B cell (primary cell): Measurements from ENCODE around the gene ETV6. TPM values are rescaled to one million over a fixed set of nuclear protein-coding genes. Genes with fewer than 3 reads are reported as not detected.

ENCODE experiments used
- ATAC-seq: fragments of 200-7000 bp; cut with Tn5 transposase; one replicate; pipeline ENCODE4 v1.10.0; 2021; ENCODE audit warnings: low read depth, mild to moderate bottlenecking, moderate number of reproducible peaks, moderate library complexity
- CTCF ChIA-PET: fragments of 350-600 bp; sonication (Branson Sonifier 250); formaldehyde crosslinking; loops from one replicate; lab custom pipeline; 2021; ENCODE audit warnings: antibody characterized with exemption, inconsistent platforms; lab: Charles Lee
- POLR2A ChIA-PET: fragments of 350-600 bp; sonication (Branson Sonifier 250); formaldehyde crosslinking; loops from one replicate; lab custom pipeline; 2021; ENCODE audit warnings: antibody characterized with exemption; lab: Charles Lee
- DNase-seq: peaks from one replicate; pipeline ENCODE4 v3.0.0; 2013
- H2AFZ ChIP-seq: 2 replicates; pipeline ENCODE4 v1.6.1; 2012; ENCODE audit warnings: mild to moderate bottlenecking, low read depth, low read length; ENCODE audit not compliant: insufficient read depth, poor library complexity, severe bottlenecking
- H3K27ac ChIP-seq, 2 donors: 1 replicate in 1 of 2; 2 replicates in 1 of 2; pipeline ENCODE4 v1.5.1; 2012 to 2013; ENCODE audit warnings: low read length in 2 of 2, mild to moderate bottlenecking in 2 of 2, moderate library complexity in 1 of 2
- H3K27me3 ChIP-seq, 4 experiments: fragments of 200-600 bp in 1 of 4; sonication (generic) in 1 of 4; replicated peaks in 1 of 4; 1 replicate in 2 of 4; 2 replicates in 2 of 4; pipeline versions ENCODE4 v1.6.1 to v1.7.0; 2013 to 2016; ENCODE audit warnings: low read length in 3 of 4, mild to moderate bottlenecking in 2 of 4, mixed read lengths in 1 of 4, moderate library complexity in 1 of 4; ENCODE audit not compliant: insufficient read depth in 4 of 4, control insufficient read depth in 3 of 4; ENCODE audit errors: control extremely low read depth in 1 of 4
- H3K36me3 ChIP-seq, 2 experiments: replicated peaks in 1 of 2; 1 replicate in 1 of 2; 2 replicates in 1 of 2; pipeline versions ENCODE4 v1.6.1 to v1.7.1; 2013; ENCODE audit warnings: low read length in 1 of 2; ENCODE audit not compliant: insufficient read depth in 2 of 2, control insufficient read depth in 1 of 2; ENCODE audit errors: control extremely low read depth in 1 of 2, extremely low read depth in 1 of 2
- H3K4me1 ChIP-seq, 2 donors: fragments of 200-600 bp in 1 of 2; sonication (generic) in 1 of 2; 1 replicate in 1 of 2; 2 replicates in 1 of 2; pipeline versions ENCODE4 v1.5.1 to v1.6.1; 2013 to 2017; ENCODE audit warnings: low read length in 2 of 2; ENCODE audit not compliant: control insufficient read depth in 2 of 2, insufficient read depth in 2 of 2
- H3K4me2 ChIP-seq: replicated peaks from 2 replicates; pipeline ENCODE3; 2012; ENCODE audit warnings: mild to moderate bottlenecking, low read depth, low read length; ENCODE audit not compliant: poor library complexity, severe bottlenecking
- H3K4me3 ChIP-seq, 5 experiments: fragments of 200-600 bp in 1 of 5; sonication (generic) in 1 of 5; 1 replicate in 3 of 5; 2 replicates in 2 of 5; pipeline versions ENCODE4 v1.5.1 to v1.7.0; 2011 to 2016; ENCODE audit warnings: low read length in 4 of 5, mild to moderate bottlenecking in 4 of 5, low read depth in 2 of 5, control low read depth in 1 of 5, moderate library complexity in 1 of 5; ENCODE audit not compliant: insufficient read depth in 1 of 5; ENCODE audit errors: control extremely low read depth in 1 of 5, extremely low read depth in 1 of 5
- H3K79me2 ChIP-seq: fragments of 200-600 bp; sonication (generic); one replicate; pipeline ENCODE4 v1.6.0; 2016; ENCODE audit warnings: low read length; ENCODE audit not compliant: control insufficient read depth, insufficient read depth
- H3K9ac ChIP-seq: fragments of 200-600 bp; sonication (generic); 2 replicates; pipeline ENCODE4 v1.6.1; 2017; ENCODE audit warnings: mild to moderate bottlenecking, low read length, moderate library complexity
- H3K9me3 ChIP-seq, 3 donors: one replicate each; pipeline versions ENCODE4 v1.6.1 to v1.7.1; 2013; ENCODE audit warnings: low read length in 2 of 3; ENCODE audit not compliant: control insufficient read depth in 2 of 3, insufficient read depth in 1 of 3; ENCODE audit errors: control extremely low read depth in 1 of 3
- H4K20me1 ChIP-seq: 2 replicates; pipeline ENCODE4 v1.6.0; 2012; ENCODE audit warnings: mild to moderate bottlenecking, low read length; ENCODE audit not compliant: insufficient read depth, control insufficient read depth, poor library complexity, severe bottlenecking
- H3K27ac Mint-ChIP-seq: one replicate; pipeline ENCODE4 v1.8.0; 2021; ENCODE audit warnings: mixed read lengths
- H3K27me3 Mint-ChIP-seq: one replicate; pipeline ENCODE4 v1.8.0; 2021; ENCODE audit warnings: mixed read lengths
- H3K4me1 Mint-ChIP-seq: one replicate; pipeline ENCODE4 v1.8.0; 2021; ENCODE audit warnings: mixed read lengths
- H3K4me3 Mint-ChIP-seq: one replicate; pipeline ENCODE4 v1.8.0; 2021; ENCODE audit warnings: mixed read lengths
- H3K9me3 Mint-ChIP-seq: one replicate; pipeline ENCODE4 v1.8.0; 2022; ENCODE audit warnings: mixed read lengths; ENCODE audit not compliant: insufficient read depth
- CTCF ChIP-seq: fragments of 200-600 bp; IDR thresholded peaks from one replicate; pipeline ENCODE4 v1.8.0; 2022; ENCODE audit warnings: antibody characterized with exemption, mild to moderate bottlenecking
- EZH2 ChIP-seq: IDR thresholded peaks from 2 replicates; pipeline ENCODE4 v1.6.1; 2012; ENCODE audit warnings: borderline replicate concordance, low read depth, mild to moderate bottlenecking, moderate library complexity, low read length; ENCODE audit not compliant: insufficient read depth, poor library complexity, severe bottlenecking
- WGBS: methylation state at CpG from one replicate; pipeline ENCODE4 v1.1.5; 2013; ENCODE audit warnings: missing lambda C conversion rate; ENCODE audit not compliant: insufficient coverage; 5-methylcytosine and 5-hydroxymethylcytosine counted together
- intact Hi-C: fragments of 100-400 bp; cut with micrococcal nuclease; formaldehyde crosslinking; loops from one replicate; pipeline ENCODE4 v1.10.0; 2022
- polyA plus RNA-seq: library from polyadenylated mRNA; depleted of rRNA; stranded (reverse); fragments of >200 nt; gene quantifications from 2 replicates; pipeline ENCODE4 v1.2.3, GENCODE V29; 2012
- total RNA-seq, 2 donors: library from RNA; stranded (reverse); fragments of 120-200 nt in 1 of 2; gene quantifications; 1 replicate in 1 of 2; 2 replicates in 1 of 2; pipeline versions ENCODE4 v1.2.3 to v1.2.4, GENCODE V29; 2013 to 2022

ETV6 gene
- total and polyA plus RNA-seq, 2 donors (not counting 1 experiment from before 2014, with no cell fraction given): 17.4 to 123 TPM

- no peaks in the 10 kb centered on the region for H3K27me3 Mint-ChIP-seq
- no CpG with 5 or more reads among the region's 2 CpGs for WGBS
- peaks cover 0 to 7% (median 6%) of the 10 kb centered on the region in 3 donors for H3K9me3 ChIP-seq
- no peak overlapping the region for H3K4me2 ChIP-seq
- peaks cover 92% of the 10 kb centered on the region for H3K79me2 ChIP-seq
- ATAC-seq (no peak), DNase-seq (no peak)
- no peak overlapping the region for H3K27ac Mint-ChIP-seq
- H3K27ac ChIP-seq: no peak overlapping the region
- no peaks in the 10 kb centered on the region for H3K27me3 ChIP-seq
- no peak overlapping the region for H3K4me3 Mint-ChIP-seq
- H4K20me1 ChIP-seq: peaks cover 52% of the 10 kb centered on the region
- TF ChIP-seq EZH2 (no peak), CTCF (no peak)
- no peaks in the 10 kb centered on the region for H3K36me3 ChIP-seq
- peaks cover 80% of the 10 kb centered on the region for H3K4me1 Mint-ChIP-seq
- H2AFZ ChIP-seq: no peak overlapping the region
- intact Hi-C loops: loop anchor here (5.0 kb wide), 1 partner anchor 40 kb away; no protein-coding TSS in a partner anchor
- H3K4me3 ChIP-seq: no peak overlapping the region
- H3K9me3 Mint-ChIP-seq: peaks cover 5% of the 10 kb centered on the region
- no peak overlapping the region for H3K9ac ChIP-seq
- peaks cover 34 to 50% of the 10 kb centered on the region in 2 donors for H3K4me1 ChIP-seq
- ChIA-PET CTCF (interaction anchor here (0.8 to 0.9 kb wide), 2 partner anchors 41 to 64 kb away, joined by 3 read pairs; no protein-coding TSS in a partner anchor), POLR2A (interaction anchor here (0.6 kb wide), 1 partner anchor 117 kb away, joined by 6 read pairs; no protein-coding TSS in a partner anchor)
Measured at GRCh38 chr12:11722071-11722470, 72.6 kb downstream of the ETV6 start.

GRCh38 chr12:11722578-11723138 lies 73.2 kb downstream of the ETV6 start:
- peaks cover 92% of the 10 kb centered on the region for H3K79me2 ChIP-seq
- WGBS: 89% methylated on average over 4 of the region's 8 CpGs
- no peak for ATAC-seq
- no peak overlapping the region for H3K27ac Mint-ChIP-seq
- H3K4me2 ChIP-seq: no peak overlapping the region
- no peak overlapping the region for H3K27ac ChIP-seq
- CTCF ChIA-PET: interaction anchor here (0.8 kb wide), 1 partner anchor 63 kb away, joined by 3 read pairs; no protein-coding TSS in a partner anchor
- no peak overlapping the region for H2AFZ ChIP-seq
- peaks cover 52% of the 10 kb centered on the region for H4K20me1 ChIP-seq
- intact Hi-C loops: loop anchor here (5.0 kb wide), 1 partner anchor 40 kb away; no protein-coding TSS in a partner anchor
- peaks cover 83% of the 10 kb centered on the region for H3K4me1 Mint-ChIP-seq
- no peaks in the 10 kb centered on the region for H3K36me3 ChIP-seq
- H3K27me3 ChIP-seq: no peaks in the 10 kb centered on the region
- H3K4me3 ChIP-seq: no peak overlapping the region
- peaks cover 39 to 56% of the 10 kb centered on the region in 2 donors for H3K4me1 ChIP-seq
- DNase-seq: no peak
- peaks cover 0 to 7% (median 6%) of the 10 kb centered on the region in 3 donors for H3K9me3 ChIP-seq
- POLR2A ChIA-PET: interaction anchor here (0.6 kb wide), 1 partner anchor 117 kb away, joined by 6 read pairs; no protein-coding TSS in a partner anchor
- no peak overlapping the region for H3K9ac ChIP-seq
- no peak overlapping the region for H3K4me3 Mint-ChIP-seq
- H3K9me3 Mint-ChIP-seq: peaks cover 5% of the 10 kb centered on the region
- TF ChIP-seq CTCF: no peak
- no peak for TF ChIP-seq EZH2
- no peaks in the 10 kb centered on the region for H3K27me3 Mint-ChIP-seq
